HG02759 (cell line): Measurements from ENCODE around the gene DIP2C.

Experiments
- ATAC-seq: cut with Tn5 transposase; IDR thresholded peaks from one replicate; pipeline ENCODE4 v1.9.1; 2021; ENCODE audit warnings: mild to moderate bottlenecking, moderate library complexity; ENCODE audit not compliant: unreplicated experiment

The DIP2C gene

GRCh38 chr10:630581-631073 is 58.8 kb downstream of the DIP2C start:
- ATAC-seq: no peak

- no peak for ATAC-seq
These were observed 60.1 kb downstream of the DIP2C start for GRCh38 chr10:629186-629998.

GRCh38 chr10:628386-629045 is 61.0 kb downstream of the DIP2C start:
- no peak for ATAC-seq

- no peak for ATAC-seq
These were observed 62.2 kb downstream of the DIP2C start for GRCh38 chr10:627032-627992.

- no peak for ATAC-seq
These were observed 63.4 kb downstream of the DIP2C start for GRCh38 chr10:625751-626711.

GRCh38 chr10:625333-625696 is 64.2 kb downstream of the DIP2C start:
- no peak for ATAC-seq

GRCh38 chr10:624605-625332 is 64.7 kb downstream of the DIP2C start:
- ATAC-seq: no peak

GRCh38 chr10:624312-624604 is 65.2 kb downstream of the DIP2C start:
- ATAC-seq: no peak

- no peak for ATAC-seq
These were observed 65.8 kb downstream of the DIP2C start for GRCh38 chr10:623477-624311.

GRCh38 chr10:623014-623413 is 66.5 kb downstream of the DIP2C start:
- ATAC-seq: no peak

- ATAC-seq: no peak
These were observed 67.3 kb downstream of the DIP2C start for GRCh38 chr10:621981-622740.

- ATAC-seq: no peak
These were observed 68.0 kb downstream of the DIP2C start for GRCh38 chr10:621513-621912.

GRCh38 chr10:620971-621370 is 68.5 kb downstream of the DIP2C start:
- no peak for ATAC-seq

- ATAC-seq: no peak
These were observed 69.1 kb downstream of the DIP2C start for GRCh38 chr10:620417-620816.

GRCh38 chr10:619710-620109 is 69.8 kb downstream of the DIP2C start:
- ATAC-seq: no peak

- no peak for ATAC-seq
These were observed 71.1 kb downstream of the DIP2C start for GRCh38 chr10:618229-618989.

- no peak for ATAC-seq
These were observed 72.0 kb downstream of the DIP2C start for GRCh38 chr10:617471-617870.
